Endothelial cell (in vitro differentiated cells): Measurements from ENCODE around the gene LCP1. TPM values are rescaled to one million over a fixed set of nuclear protein-coding genes. Genes with fewer than 3 reads are reported as not detected.
"Not testable (repeated sequence)": the region's sequence is repeated elsewhere in the genome, so short reads cannot be mapped to it uniquely, and the experiment has no call there.

ENCODE experiments used
- DNase-seq: peaks from one replicate; pipeline ENCODE4 v3.0.0; 2021; ENCODE audit warnings: low spot score
- H3K27ac Mint-ChIP-seq: one replicate; pipeline ENCODE4 v1.8.0; 2021; ENCODE audit warnings: mixed read lengths, inconsistent platforms; ENCODE audit not compliant: unreplicated experiment
- H3K27me3 Mint-ChIP-seq: one replicate; pipeline ENCODE4 v1.8.0; 2021; ENCODE audit warnings: mild to moderate bottlenecking, moderate library complexity, mixed read lengths, inconsistent platforms; ENCODE audit not compliant: unreplicated experiment
- H3K36me3 Mint-ChIP-seq: one replicate; pipeline ENCODE4 v1.8.0; 2021; ENCODE audit warnings: mild to moderate bottlenecking, low read depth, mixed read lengths, inconsistent platforms; ENCODE audit not compliant: unreplicated experiment
- H3K4me1 Mint-ChIP-seq: one replicate; pipeline ENCODE4 v1.8.0; 2021; ENCODE audit warnings: mild to moderate bottlenecking, mixed read lengths, inconsistent platforms; ENCODE audit not compliant: unreplicated experiment
- H3K4me3 Mint-ChIP-seq: one replicate; pipeline ENCODE4 v1.8.0; 2021; ENCODE audit warnings: mild to moderate bottlenecking, mixed read lengths, inconsistent platforms; ENCODE audit not compliant: unreplicated experiment
- H3K9me3 Mint-ChIP-seq: one replicate; pipeline ENCODE4 v1.8.0; 2021; ENCODE audit warnings: mixed read lengths, inconsistent platforms; ENCODE audit not compliant: unreplicated experiment
- total RNA-seq: library from RNA; stranded (reverse); fragmentation: NEBNext Ultra II Directional; extraction: Animal tissue kit (Norgen Biotek cat#: 25700); gene quantifications from one replicate; pipeline ENCODE4 v1.2.1, GENCODE V29; 2021; ENCODE audit not compliant: unreplicated experiment
- TF ChIP-seq, protein P1 (sequence below): fragments of 200-600 bp; sonication (generic); IDR thresholded peaks from one replicate; pipeline ENCODE4 v1.5.0; 2021; ENCODE audit warnings: antibody characterized with exemption; ENCODE audit not compliant: unreplicated experiment

Gene LCP1
- total RNA-seq, 1 donor from 2014 or later, result 11.9 TPM

DNA sequence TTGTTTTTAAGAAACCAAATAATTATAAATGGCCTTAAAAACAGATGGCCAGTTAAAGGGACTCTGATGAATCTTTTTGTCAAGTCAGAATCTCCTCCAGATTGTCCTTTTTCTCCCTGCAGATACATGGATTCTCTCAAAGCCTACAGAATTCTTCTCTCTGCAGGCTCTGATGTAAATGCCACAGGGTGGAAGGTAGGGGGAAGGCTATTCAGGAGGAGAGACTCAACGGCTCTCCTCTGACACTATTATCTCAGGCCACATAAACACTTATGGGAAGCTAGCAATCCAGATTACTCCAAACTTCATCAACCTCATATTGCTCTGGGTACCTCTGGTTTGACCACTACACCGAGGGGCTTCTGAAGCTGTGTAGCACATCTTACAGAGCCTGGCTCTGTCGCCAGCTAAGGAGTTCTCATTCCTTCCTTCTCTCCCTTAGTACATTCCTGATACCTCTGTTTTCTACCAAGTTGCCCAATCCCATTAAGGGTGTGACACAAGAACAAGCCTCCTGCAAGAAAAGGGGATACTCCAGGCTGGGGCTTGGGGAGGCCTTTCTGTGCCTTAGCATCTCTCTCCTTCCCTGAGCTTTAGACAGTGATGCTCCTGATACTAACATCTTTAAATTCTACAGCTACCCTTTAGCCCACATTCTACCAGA lies 14.9 kb downstream of the LCP1 start:
- H3K4me1 Mint-ChIP-seq, result peaks cover 24% of the 10 kb centered on the region
- DNase-seq, result no peak

DNA sequence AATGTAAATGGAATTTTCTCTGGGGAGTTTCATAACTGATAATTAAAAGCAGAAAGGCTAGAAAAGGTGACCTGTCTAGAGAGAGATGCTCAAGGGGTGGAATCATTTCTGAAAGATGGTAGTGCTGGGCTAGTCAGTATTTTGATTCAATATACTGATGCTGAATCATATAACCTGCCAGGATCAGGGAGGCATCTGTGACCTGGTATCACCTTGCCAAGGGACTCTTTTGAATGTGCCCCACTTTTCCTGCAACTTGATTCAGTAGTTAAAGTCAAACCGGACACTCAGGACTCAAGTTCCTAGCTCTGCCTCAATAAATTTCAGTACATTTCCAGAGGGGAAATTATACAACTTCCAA lies 15.8 kb downstream of the LCP1 start:
- Mint-ChIP-seq H3K4me3 (no peak overlapping the region), H3K36me3 (no peaks in the 10 kb centered on the region), H3K27me3 (no peaks in the 10 kb centered on the region), H3K9me3 (no peaks in the 10 kb centered on the region), H3K4me1 (peaks cover 24% of the 10 kb centered on the region), H3K27ac (no peak overlapping the region)
- no peak for DNase-seq
- TF ChIP-seq, protein P1, sequence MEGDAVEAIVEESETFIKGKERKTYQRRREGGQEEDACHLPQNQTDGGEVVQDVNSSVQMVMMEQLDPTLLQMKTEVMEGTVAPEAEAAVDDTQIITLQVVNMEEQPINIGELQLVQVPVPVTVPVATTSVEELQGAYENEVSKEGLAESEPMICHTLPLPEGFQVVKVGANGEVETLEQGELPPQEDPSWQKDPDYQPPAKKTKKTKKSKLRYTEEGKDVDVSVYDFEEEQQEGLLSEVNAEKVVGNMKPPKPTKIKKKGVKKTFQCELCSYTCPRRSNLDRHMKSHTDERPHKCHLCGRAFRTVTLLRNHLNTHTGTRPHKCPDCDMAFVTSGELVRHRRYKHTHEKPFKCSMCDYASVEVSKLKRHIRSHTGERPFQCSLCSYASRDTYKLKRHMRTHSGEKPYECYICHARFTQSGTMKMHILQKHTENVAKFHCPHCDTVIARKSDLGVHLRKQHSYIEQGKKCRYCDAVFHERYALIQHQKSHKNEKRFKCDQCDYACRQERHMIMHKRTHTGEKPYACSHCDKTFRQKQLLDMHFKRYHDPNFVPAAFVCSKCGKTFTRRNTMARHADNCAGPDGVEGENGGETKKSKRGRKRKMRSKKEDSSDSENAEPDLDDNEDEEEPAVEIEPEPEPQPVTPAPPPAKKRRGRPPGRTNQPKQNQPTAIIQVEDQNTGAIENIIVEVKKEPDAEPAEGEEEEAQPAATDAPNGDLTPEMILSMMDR, result no peak

More for the DNA sequence above, 14.9 kb downstream of the LCP1 start:
- no peaks in the 10 kb centered on the region for H3K27me3 Mint-ChIP-seq
- H3K9me3 Mint-ChIP-seq, result no peaks in the 10 kb centered on the region
- no peak overlapping the region for H3K27ac Mint-ChIP-seq
- no peaks in the 10 kb centered on the region for H3K36me3 Mint-ChIP-seq
- TF ChIP-seq, protein P1, result no peak
- H3K4me3 Mint-ChIP-seq, result no peak overlapping the region

DNA sequence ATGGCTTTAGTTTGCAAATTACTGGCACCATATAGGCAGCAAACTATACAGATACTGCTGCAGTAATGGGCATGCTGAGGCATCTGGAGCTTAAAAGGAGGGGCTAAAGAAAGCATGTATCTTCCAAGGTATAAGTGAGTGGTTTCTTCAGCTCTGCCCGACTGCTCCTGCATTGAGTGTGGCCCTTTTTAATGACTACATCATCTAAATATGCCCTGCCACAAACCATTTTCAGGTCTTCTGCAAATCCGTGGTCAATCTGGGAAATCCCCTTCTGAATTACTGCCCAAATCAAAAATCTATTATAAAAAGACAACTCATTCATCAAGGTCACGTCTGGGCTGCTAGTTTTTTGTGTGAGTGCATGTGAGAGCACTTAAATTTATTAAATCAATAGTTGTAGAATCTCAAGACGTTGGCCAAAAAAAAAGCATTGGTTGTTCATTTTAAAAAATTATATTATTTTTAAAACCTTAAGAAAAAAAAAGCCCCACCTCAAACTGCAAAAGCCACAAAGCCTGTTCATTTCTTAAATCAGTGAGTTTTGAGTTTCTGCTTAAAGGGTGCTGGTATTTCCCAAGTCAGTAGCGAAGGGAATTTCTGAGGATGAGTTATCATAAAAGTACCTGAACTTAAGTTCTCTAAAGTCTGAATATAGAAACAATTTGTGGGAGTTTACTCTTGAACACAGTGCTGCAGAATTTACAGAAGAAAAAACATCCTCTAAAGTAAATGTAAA lies 16.3 kb downstream of the LCP1 start:
- Mint-ChIP-seq H3K27ac (no peak overlapping the region), H3K4me3 (no peak overlapping the region), H3K4me1 (peaks cover 18% of the 10 kb centered on the region), H3K36me3 (no peaks in the 10 kb centered on the region), H3K9me3 (no peaks in the 10 kb centered on the region), H3K27me3 (no peaks in the 10 kb centered on the region)
- TF ChIP-seq, protein P1, result no peak
- DNase-seq, result no peak

DNA sequence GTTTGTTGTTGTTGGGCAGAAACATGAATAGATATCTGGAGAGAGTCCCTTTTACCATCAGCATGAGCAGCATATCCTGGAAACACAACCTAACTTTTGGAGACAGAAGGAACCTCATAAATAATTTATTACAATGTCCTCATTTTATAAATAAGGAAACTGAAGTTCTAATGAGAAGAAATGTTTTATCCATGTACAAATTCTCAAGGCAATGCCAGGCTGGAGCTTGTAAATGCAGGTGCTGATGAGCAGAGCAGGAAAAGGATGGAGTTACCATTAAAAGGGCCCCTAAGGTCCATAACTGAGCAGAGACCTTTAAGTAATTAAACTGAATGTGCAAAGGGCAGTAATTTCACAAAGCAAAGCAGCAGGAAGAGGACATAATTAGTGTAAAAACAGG lies 17.3 kb downstream of the LCP1 start:
- TF ChIP-seq, protein P1, result no peak
- Mint-ChIP-seq H3K4me1 (peaks cover 11% of the 10 kb centered on the region), H3K27ac (no peak overlapping the region), H3K36me3 (no peaks in the 10 kb centered on the region), H3K27me3 (no peaks in the 10 kb centered on the region), H3K9me3 (no peaks in the 10 kb centered on the region), H3K4me3 (no peak overlapping the region)
- no peak for DNase-seq

DNA sequence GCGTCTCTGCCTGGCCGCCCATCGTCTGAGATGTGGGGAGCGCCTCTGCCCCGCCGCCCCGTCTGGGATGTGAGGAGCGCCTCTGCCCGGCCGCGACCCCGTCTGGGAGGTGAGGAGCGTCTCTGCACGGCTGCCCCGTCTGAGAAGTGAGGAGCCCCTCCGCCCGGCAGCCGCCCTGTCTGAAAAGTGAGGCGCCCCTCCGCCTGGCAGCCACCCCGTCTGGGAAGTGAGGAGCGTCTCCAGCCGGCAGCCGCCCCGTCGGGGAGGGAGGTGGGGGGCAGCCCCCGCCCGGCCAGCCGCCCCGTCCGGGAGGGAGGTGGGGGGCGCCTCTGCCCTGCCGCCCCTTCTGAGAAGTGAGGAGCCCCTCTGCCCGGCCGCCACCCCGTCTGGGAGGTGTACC lies 19.2 kb downstream of the LCP1 start:
- H3K4me3 Mint-ChIP-seq, H3K36me3 Mint-ChIP-seq, H3K4me1 Mint-ChIP-seq, H3K9me3 Mint-ChIP-seq, H3K27ac Mint-ChIP-seq, H3K27me3 Mint-ChIP-seq, DNase-seq: not testable (repeated sequence)
